AG04449 (cell line): ENCODE data around the gene NAPA.

Source experiments
- CTCF ChIA-PET: fragments of 350-600 bp; formaldehyde crosslinking; extraction: SDS; loops from one replicate; lab custom pipeline; 2021; ENCODE audit warnings: antibody characterized with exemption; lab: Yijun Ruan, JAX
- POLR2A ChIA-PET: fragments of 400-600, 350-600 bp; formaldehyde crosslinking; extraction: SDS; loops from one replicate; lab custom pipeline; 2020; ENCODE audit warnings: antibody characterized with exemption, inconsistent platforms; lab: Yijun Ruan, JAX
- DNase-seq: peaks from one replicate; pipeline ENCODE4 v3.0.0-alpha.2; 2010; ENCODE audit warnings: low read depth, low spot score
- H3K4me3 ChIP-seq: 2 replicates; pipeline ENCODE4 v1.5.1; 2011; ENCODE audit warnings: low read depth, mild to moderate bottlenecking, control low read depth, low read length
- CTCF ChIP-seq: IDR thresholded peaks from one replicate; pipeline ENCODE4 v1.5.1; 2011; ENCODE audit warnings: mild to moderate bottlenecking, moderate library complexity, low read length, control low read depth, inconsistent platforms; ENCODE audit not compliant: insufficient read depth; ENCODE audit errors: missing control alignments

Gene NAPA

DNA sequence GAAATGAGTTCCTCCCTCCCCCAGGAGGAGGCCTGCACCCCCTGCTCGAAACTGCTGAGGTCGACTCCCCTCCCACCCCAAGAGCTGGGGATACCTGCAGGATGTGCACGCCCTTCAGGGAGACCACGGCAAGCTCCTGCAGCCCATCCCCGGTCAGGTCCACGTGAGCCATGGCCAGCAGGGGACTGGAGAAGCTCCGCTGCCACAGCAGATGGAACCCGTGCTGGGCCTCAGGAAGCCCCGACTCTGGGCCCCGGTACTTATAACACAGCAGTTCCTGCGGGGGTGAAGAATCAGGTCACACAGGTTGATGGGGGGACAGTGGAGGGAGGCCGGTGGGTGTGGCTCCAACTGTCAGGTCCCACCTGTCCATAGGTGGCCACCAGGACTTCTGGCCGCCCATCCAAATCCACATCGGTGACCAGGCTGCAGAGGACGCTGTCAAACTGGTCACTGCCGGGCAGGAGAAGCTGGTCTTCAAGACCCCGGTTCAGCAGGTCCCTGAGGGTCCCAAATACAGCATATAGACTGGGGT, 38.4 kb downstream of the NAPA start:
- CTCF ChIA-PET, result interaction anchor here (0.7 to 3.5 kb wide), 5 partner anchors 8 to 231 kb away, joined by 3 to 21 read pairs (median 3); partner anchors contain the start of gene KPTN
- no peak for TF ChIP-seq CTCF
- POLR2A ChIA-PET, result no interaction called here
- H3K4me3 ChIP-seq, result no peak overlapping the region
- no peak for DNase-seq

DNA sequence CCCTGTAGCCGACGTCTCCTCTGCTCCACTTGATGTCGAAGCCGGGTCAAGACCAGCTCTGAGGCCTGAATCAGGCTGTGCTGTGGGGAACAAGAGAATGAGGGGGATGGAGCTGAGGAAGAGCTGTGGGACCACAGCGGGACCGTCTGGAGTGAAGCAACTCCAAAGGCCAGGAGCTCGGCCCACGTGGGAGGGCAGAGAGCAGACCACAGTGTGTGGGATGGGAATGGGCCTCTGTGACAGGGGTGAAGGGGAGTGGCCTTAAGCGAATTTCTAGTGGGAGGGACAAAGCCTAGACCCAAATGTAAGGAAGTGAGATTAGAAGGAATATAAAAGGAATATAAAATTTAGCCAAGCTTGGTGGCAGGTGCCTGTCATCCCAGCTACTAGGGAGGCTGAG, 39.4 kb downstream of the NAPA start:
- CTCF ChIA-PET, result interaction anchor here (1.3 to 3.5 kb wide), 2 partner anchors 9 to 232 kb away, joined by 5 to 21 read pairs; partner anchors contain the start of gene KPTN

GRCh38 chr19:47473336-47473735, 41.5 kb downstream of the NAPA start:
- CTCF ChIA-PET, result interaction anchor here (1.7 to 3.5 kb wide), 2 partner anchors 11 to 37 kb away, joined by 7 to 21 read pairs; partner anchors contain the start of gene KPTN

More for the DNA sequence above, 39.4 kb downstream of the NAPA start:
- H3K4me3 ChIP-seq, result no peak overlapping the region
- no peak for DNase-seq
- POLR2A ChIA-PET, result interaction anchor here (1.4 kb wide), 1 partner anchor 39 kb away, joined by 3 read pairs; no protein-coding TSS in a partner anchor
- no peak for TF ChIP-seq CTCF

GRCh38 chr19:47471733-47472457, 43.0 kb downstream of the NAPA start, which contains the start of gene SLC8A2:
SLC8A2 (minus strand) TSS chr19:47471893; CDS start chr19:47466403, 5,490 bp downstream.
- ChIA-PET CTCF (interaction anchor here (0.9 to 1.7 kb wide), 2 partner anchors 12 to 36 kb away, joined by 4 to 7 read pairs; partner anchors contain the start of gene KPTN), POLR2A (no interaction called here)
- H3K4me3 ChIP-seq, result no peak within 1 kb of the TSS
- peak; percentile 2 for TF ChIP-seq CTCF
- peak; percentile 56 for DNase-seq

More at GRCh38 chr19:47473336-47473735, 41.5 kb downstream of the NAPA start:
- H3K4me3 ChIP-seq, result no peak overlapping the region
- no peak for DNase-seq
- TF ChIP-seq CTCF, result no peak
- POLR2A ChIA-PET, result no interaction called here

DNA sequence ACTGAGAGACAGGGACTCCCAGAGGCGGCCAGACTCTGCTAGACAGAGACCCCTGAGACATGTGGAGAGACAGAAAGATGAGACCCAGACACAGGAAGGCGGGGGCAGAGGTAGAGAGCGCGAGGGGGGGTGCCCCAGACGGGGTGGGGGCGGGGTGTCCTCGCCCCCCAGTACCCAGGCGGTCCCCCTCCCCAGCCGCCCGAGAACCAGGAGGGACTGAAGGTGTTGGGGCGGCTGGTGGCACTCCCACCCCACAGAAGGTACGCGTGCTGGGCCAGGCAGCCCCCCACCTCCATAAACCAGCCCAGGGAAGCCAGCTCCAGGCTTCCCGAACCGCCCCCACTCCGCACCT, 43.5 kb downstream of the NAPA start:
- TF ChIP-seq CTCF, result no peak
- H3K4me3 ChIP-seq, result no peak overlapping the region
- ChIA-PET CTCF (no interaction called here), POLR2A (no interaction called here)
- DNase-seq, result no peak
